H1 (cell line): ENCODE data around the gene FNDC11. TPM values are rescaled to one million over a fixed set of nuclear protein-coding genes. Genes with fewer than 3 reads are reported as not detected.

ENCODE experiments used
- CTCF ChIA-PET: fragments of 300-600 bp; sonication (Branson Sonifier 250); formaldehyde crosslinking; loops from one replicate; lab custom pipeline; 2021; ENCODE audit not compliant: partially characterized antibody; lab: Charles Lee
- POLR2A ChIA-PET: fragments of 300-600 bp; sonication (Branson Sonifier 250); formaldehyde crosslinking; loops from one replicate; lab custom pipeline; 2021; ENCODE audit warnings: inconsistent platforms; ENCODE audit not compliant: partially characterized antibody; lab: Charles Lee
- DNase-seq, 2 experiments: peaks; one replicate each; pipeline versions ENCODE4 v3.0.0 to v3.0.0-alpha.2; 2010 to 2022; ENCODE audit warnings: low spot score in 2 of 2, low read depth in 1 of 2, mixed read lengths in 1 of 2
- FAIRE-seq: peaks from 2 replicates; lab custom pipeline; 2011; peaks lifted over from hg19 to GRCh38; lab: Jason Lieb, UNC
- H2AFZ ChIP-seq: 2 replicates; pipeline ENCODE4 v1.8.1; 2012; ENCODE audit warnings: low read length, inconsistent platforms
- H2AK5ac ChIP-seq: 2 replicates; pipeline ENCODE4 v1.6.1; 2013; ENCODE audit warnings: low read depth, low read length
- H2BK120ac ChIP-seq: replicated peaks from 2 replicates; pipeline ENCODE3; 2013; ENCODE audit warnings: low read depth, low read length, inconsistent platforms
- H2BK12ac ChIP-seq: 2 replicates; pipeline ENCODE4 v1.6.1; 2013; ENCODE audit warnings: low read depth, low read length
- H2BK15ac ChIP-seq: 2 replicates; pipeline ENCODE4 v1.6.1; 2013; ENCODE audit warnings: low read length
- H2BK20ac ChIP-seq: 2 replicates; pipeline ENCODE4 v1.6.1; 2013; ENCODE audit warnings: low read length
- H2BK5ac ChIP-seq: 2 replicates; pipeline ENCODE4 v1.6.1; 2013; ENCODE audit warnings: low read depth, low read length
- H3K14ac ChIP-seq: 2 replicates; pipeline ENCODE4 v1.6.1; 2013; ENCODE audit warnings: inconsistent platforms; ENCODE audit not compliant: insufficient read length
- H3K18ac ChIP-seq: 2 replicates; pipeline ENCODE4 v1.6.1; 2013; ENCODE audit warnings: low read length; ENCODE audit errors: extremely low read depth
- H3K23ac ChIP-seq: 2 replicates; pipeline ENCODE4 v1.6.1; 2013; ENCODE audit warnings: inconsistent platforms; ENCODE audit not compliant: insufficient read length
- H3K23me2 ChIP-seq: 2 replicates; pipeline ENCODE4 v1.6.1; 2013; ENCODE audit warnings: low read depth, low read length
- H3K27ac ChIP-seq: 2 replicates; pipeline ENCODE4 v1.6.1; 2011; ENCODE audit warnings: low read depth, low read length, inconsistent platforms
- H3K27me3 ChIP-seq, 4 experiments: replicated peaks in 1 of 4; 1 replicate in 1 of 4; 2 replicates in 3 of 4; pipeline versions ENCODE4 v1.6.1 to v1.8.1; 2011 to 2013; ENCODE audit warnings: low read length in 3 of 4, mild to moderate bottlenecking in 3 of 4, inconsistent platforms in 2 of 4, mixed read lengths in 2 of 4, moderate library complexity in 1 of 4; ENCODE audit not compliant: control insufficient read depth in 3 of 4, insufficient read depth in 3 of 4; ENCODE audit errors: extremely low read depth in 1 of 4
- H3K36me3 ChIP-seq, 4 experiments: 2 replicates each; pipeline versions ENCODE4 v1.6.1 to v1.8.1; 2011 to 2013; ENCODE audit warnings: mild to moderate bottlenecking in 4 of 4, low read length in 3 of 4, moderate library complexity in 2 of 4, control low read depth in 1 of 4, inconsistent platforms in 1 of 4; ENCODE audit not compliant: insufficient read depth in 4 of 4, control insufficient read depth in 2 of 4
- H3K4ac ChIP-seq: replicated peaks from 2 replicates; pipeline ENCODE3; 2013; ENCODE audit warnings: low read length, low read depth, mixed read lengths, inconsistent platforms; ENCODE audit not compliant: insufficient read length
- H3K4me1 ChIP-seq, 4 experiments: replicated peaks in 1 of 4; 1 replicate in 1 of 4; 2 replicates in 3 of 4; pipeline versions ENCODE4 v1.6.1 to v1.8.1; 2011 to 2013; ENCODE audit warnings: low read length in 3 of 4, inconsistent platforms in 2 of 4, mixed read lengths in 1 of 4; ENCODE audit not compliant: insufficient read depth in 4 of 4, control insufficient read depth in 3 of 4
- H3K4me2 ChIP-seq, 2 experiments: 2 replicates each; pipeline versions ENCODE4 v1.6.1 to v1.8.1; 2011 to 2013; ENCODE audit warnings: low read depth in 2 of 2, low read length in 2 of 2, control low read depth in 1 of 2, inconsistent platforms in 1 of 2, mild to moderate bottlenecking in 1 of 2; ENCODE audit not compliant: insufficient read depth in 1 of 2
- H3K4me3 ChIP-seq, 4 experiments: fragments of 200-600, 300-600 bp in 1 of 4; sonication (generic), shearing (Covaris generic), sonication (Bioruptor Twin) in 1 of 4; 2 replicates each; pipeline versions ENCODE4 v1.5.1 to v1.8.1; 2011 to 2016; ENCODE audit warnings: low read length in 4 of 4, low read depth in 3 of 4, control low read depth in 2 of 4, inconsistent platforms in 2 of 4, mild to moderate bottlenecking in 2 of 4, mixed read lengths in 1 of 4, moderate library complexity in 1 of 4; ENCODE audit not compliant: insufficient read depth in 2 of 4; ENCODE audit errors: extremely low read depth in 1 of 4
- H3K56ac ChIP-seq: replicated peaks from 2 replicates; pipeline ENCODE3; 2013; ENCODE audit warnings: low read depth, mild to moderate bottlenecking, mixed read lengths, low read length, inconsistent platforms; ENCODE audit not compliant: insufficient read length
- H3K79me1 ChIP-seq: 2 replicates; pipeline ENCODE4 v1.6.1; 2013; ENCODE audit warnings: low read depth, low read length, control low read depth
- H3K79me2 ChIP-seq, 2 experiments: 2 replicates each; pipeline versions ENCODE4 v1.6.1 to v1.8.1; 2012 to 2013; ENCODE audit warnings: low read length in 2 of 2, mild to moderate bottlenecking in 2 of 2, inconsistent platforms in 1 of 2; ENCODE audit not compliant: insufficient read depth in 2 of 2, control insufficient read depth in 1 of 2
- H3K9ac ChIP-seq, 4 experiments: replicated peaks in 1 of 4; 1 replicate in 1 of 4; 2 replicates in 3 of 4; pipeline versions ENCODE4 v1.6.1 to v1.8.1; 2011 to 2013; ENCODE audit warnings: low read depth in 3 of 4, low read length in 3 of 4, control low read depth in 2 of 4, mild to moderate bottlenecking in 2 of 4, moderate library complexity in 2 of 4, inconsistent platforms in 1 of 4; ENCODE audit errors: extremely low read depth in 1 of 4
- H3K9me3 ChIP-seq, 2 experiments: 2 replicates each; pipeline versions ENCODE4 v1.6.1 to v1.8.1; 2012 to 2013; ENCODE audit warnings: mild to moderate bottlenecking in 2 of 2, moderate library complexity in 2 of 2, control low read depth in 1 of 2, inconsistent platforms in 1 of 2, low read depth in 1 of 2, low read length in 1 of 2, mixed read lengths in 1 of 2; ENCODE audit not compliant: insufficient read depth in 2 of 2
- H4K20me1 ChIP-seq, 2 experiments: replicated peaks in 1 of 2; 2 replicates each; pipeline versions ENCODE3 to v1.8.1; 2011 to 2013; ENCODE audit warnings: inconsistent platforms in 2 of 2, low read length in 2 of 2, mild to moderate bottlenecking in 1 of 2; ENCODE audit not compliant: insufficient read depth in 2 of 2, control insufficient read depth in 1 of 2
- H4K5ac ChIP-seq: 2 replicates; pipeline ENCODE4 v1.6.1; 2013; ENCODE audit warnings: low read length, low read depth, mixed read lengths, inconsistent platforms; ENCODE audit not compliant: insufficient read length
- H4K8ac ChIP-seq: 2 replicates; pipeline ENCODE4 v1.8.0; 2013; ENCODE audit warnings: mild to moderate bottlenecking, moderate library complexity, low read length, inconsistent platforms; ENCODE audit not compliant: insufficient read depth; ENCODE audit errors: extremely low read depth
- H4K91ac ChIP-seq: replicated peaks from 2 replicates; pipeline ENCODE3; 2013; ENCODE audit warnings: low read length, mixed read lengths, inconsistent platforms; ENCODE audit not compliant: insufficient read length
- CHD1 ChIP-seq: IDR thresholded peaks from 2 replicates; pipeline ENCODE4 v1.6.1; 2012; ENCODE audit warnings: low read depth, low read length, improper control_type of control experiment
- CTBP2 ChIP-seq: IDR thresholded peaks from 2 replicates; pipeline ENCODE4 v1.7.0; 2011; ENCODE audit warnings: borderline replicate concordance, mild to moderate bottlenecking, moderate library complexity, mixed read lengths, low read length; ENCODE audit not compliant: insufficient read depth, insufficient read length
- NANOG ChIP-seq: IDR thresholded peaks from 2 replicates; pipeline ENCODE4 v1.6.1; 2011; ENCODE audit warnings: low read length, low read depth, mild to moderate bottlenecking, inconsistent platforms; ENCODE audit not compliant: insufficient read depth, poor library complexity, severe bottlenecking
- NRF1 ChIP-seq: IDR thresholded peaks from 2 replicates; pipeline ENCODE4 v1.6.1; 2011; ENCODE audit warnings: mild to moderate bottlenecking, low read depth, low read length, improper control_type of control experiment
- RNF2 ChIP-seq: fragments of 200-900, 300-1000 bp; sonication (generic); IDR thresholded peaks from 2 replicates; pipeline ENCODE4 v1.7.1; 2016; ENCODE audit warnings: borderline replicate concordance, low read depth, mild to moderate bottlenecking, antibody characterized with exemption, low read length; ENCODE audit not compliant: poor library complexity, severe bottlenecking; ENCODE audit errors: missing control alignments
- TCF12 ChIP-seq: IDR thresholded peaks from 2 replicates; pipeline ENCODE4 v1.6.1; 2011; ENCODE audit warnings: low read depth, mild to moderate bottlenecking, low read length
- WGBS, 2 experiments: shearing (Covaris generic) in 1 of 2; methylation state at CpG; one replicate each; pipeline versions ENCODE4 v1.1.6 to v1.1.7; 2013 to 2015; ENCODE audit warnings: low lambda C conversion rate in 2 of 2, mixed read lengths in 2 of 2, inconsistent platforms in 1 of 2, low coverage in 1 of 2, missing lambda C conversion rate in 1 of 2; ENCODE audit not compliant: insufficient replicate concordance in 2 of 2, insufficient coverage in 1 of 2, insufficient read length in 1 of 2; ENCODE audit errors: extremely low coverage in 1 of 2, missing lambda C conversion rate in 1 of 2; 5-methylcytosine and 5-hydroxymethylcytosine counted together
- polyA plus RNA-seq, 7 experiments: library from polyadenylated mRNA; depleted of rRNA in 3 of 7; stranded (reverse) in 5 of 7; unstranded in 2 of 7; fragments of >200 nt in 5 of 7; fragments of 200-250 nt in 2 of 7; gene quantifications; 1 replicate in 5 of 7; 2 replicates in 1 of 7; 4 replicates in 1 of 7; pipeline versions ENCODE4 v1.2.1 to v1.2.3, GENCODE V29; 2011 to 2013; ENCODE audit warnings: missing spikeins in 2 of 7, mixed read lengths in 2 of 7
- total RNA-seq: library from RNA; stranded (reverse); fragmentation: NEBNext Ultra II Directional; extraction: Animal tissue kit (Norgen Biotek cat#: 25700); gene quantifications from 2 replicates; pipeline ENCODE4 v1.2.1, GENCODE V29; 2021
- TF ChIP-seq, protein P1 (sequence below), 3 experiments: IDR thresholded peaks; 1 replicate in 2 of 3; 2 replicates in 1 of 3; pipeline versions ENCODE4 v1.5.1 to v1.6.1; 2011; ENCODE audit warnings: low read length in 3 of 3, mild to moderate bottlenecking in 3 of 3, inconsistent platforms in 2 of 3, low read depth in 1 of 3, moderate library complexity in 1 of 3; ENCODE audit not compliant: insufficient read depth in 1 of 3; ENCODE audit errors: control extremely low read depth in 1 of 3

Gene FNDC11
- total and polyA plus RNA-seq, 2 of the 8 experiments (the other 6 are each of a cell fraction or from before 2014, with no cell fraction given): 2.6 to 8.8 TPM

DNA sequence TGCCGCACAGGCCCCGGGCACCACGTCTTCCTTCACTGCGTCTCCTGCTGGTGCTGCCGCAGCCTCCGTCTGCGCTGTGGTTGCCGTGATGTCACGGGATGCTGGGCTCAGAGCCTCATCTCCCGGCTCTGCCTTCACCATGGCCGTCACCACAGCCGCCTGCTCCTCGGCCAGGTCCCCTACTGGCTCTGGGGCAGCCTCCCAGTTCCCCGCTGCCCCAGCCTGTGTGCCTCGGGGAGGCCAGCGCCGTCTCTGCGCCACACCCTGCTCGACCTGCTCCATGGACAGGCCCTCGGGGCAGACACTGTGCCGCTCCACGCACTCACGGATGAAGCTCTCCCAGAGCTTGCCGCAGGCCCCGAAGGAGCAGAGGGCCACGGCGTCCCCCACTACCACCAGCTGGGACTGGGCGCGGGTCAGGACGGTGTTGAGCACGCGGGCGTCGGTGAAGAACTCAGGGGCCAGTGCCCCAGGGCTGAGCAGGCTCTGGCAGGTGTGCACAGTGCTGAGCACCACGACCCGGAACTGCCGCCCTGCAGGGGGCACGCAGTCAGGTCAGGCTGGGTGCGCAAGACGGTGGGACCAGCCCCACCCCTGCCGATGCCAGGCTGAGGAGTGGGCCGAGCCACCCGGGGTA, 11.9 kb downstream of the FNDC11 start:
- WGBS, 2 experiments: 92% methylated on average over 38 of the region's 43 CpGs; no CpG with 5 or more reads in 1 of the 2 experiments
- CTCF ChIA-PET: interaction anchor here (0.6 to 1.7 kb wide), 5 partner anchors 8 to 136 kb away, joined by 3 to 4 read pairs (median 3); no protein-coding TSS in a partner anchor
- TF ChIP-seq TCF12 (no peak), NRF1 (no peak), CTBP2 (no peak), NANOG (no peak), CHD1 (no peak), RNF2 (no peak)
- TF ChIP-seq, protein P1, sequence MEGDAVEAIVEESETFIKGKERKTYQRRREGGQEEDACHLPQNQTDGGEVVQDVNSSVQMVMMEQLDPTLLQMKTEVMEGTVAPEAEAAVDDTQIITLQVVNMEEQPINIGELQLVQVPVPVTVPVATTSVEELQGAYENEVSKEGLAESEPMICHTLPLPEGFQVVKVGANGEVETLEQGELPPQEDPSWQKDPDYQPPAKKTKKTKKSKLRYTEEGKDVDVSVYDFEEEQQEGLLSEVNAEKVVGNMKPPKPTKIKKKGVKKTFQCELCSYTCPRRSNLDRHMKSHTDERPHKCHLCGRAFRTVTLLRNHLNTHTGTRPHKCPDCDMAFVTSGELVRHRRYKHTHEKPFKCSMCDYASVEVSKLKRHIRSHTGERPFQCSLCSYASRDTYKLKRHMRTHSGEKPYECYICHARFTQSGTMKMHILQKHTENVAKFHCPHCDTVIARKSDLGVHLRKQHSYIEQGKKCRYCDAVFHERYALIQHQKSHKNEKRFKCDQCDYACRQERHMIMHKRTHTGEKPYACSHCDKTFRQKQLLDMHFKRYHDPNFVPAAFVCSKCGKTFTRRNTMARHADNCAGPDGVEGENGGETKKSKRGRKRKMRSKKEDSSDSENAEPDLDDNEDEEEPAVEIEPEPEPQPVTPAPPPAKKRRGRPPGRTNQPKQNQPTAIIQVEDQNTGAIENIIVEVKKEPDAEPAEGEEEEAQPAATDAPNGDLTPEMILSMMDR (IDR thresholded peaks at IDR 0.05; ENCODE audit: control extremely low read depth in 1 of 3, insufficient read depth in 1 of 3, low read depth in 1 of 3, low read length in 3 of 3): no peak

More for the DNA sequence above, 11.9 kb downstream of the FNDC11 start:
- Histone ChIP-seq H3K18ac (no peak overlapping the region), H3K27me3 (no peaks in the 10 kb centered on the region), H4K5ac (no peak overlapping the region), H3K4me3 (no peak overlapping the region), H3K9me3 (no peaks in the 10 kb centered on the region), H3K23ac (no peak overlapping the region), H3K56ac (no peak overlapping the region), H3K36me3 (no peaks in the 10 kb centered on the region; a peak in 4 of 8 replicates), H2BK120ac (no peak overlapping the region), H2BK15ac (no peak overlapping the region), H2BK12ac (no peak overlapping the region), H2AFZ (no peak overlapping the region), H2BK20ac (no peak overlapping the region), H3K79me2 (no peaks in the 10 kb centered on the region), H4K91ac (no peak overlapping the region), H3K14ac (no peak overlapping the region), H4K8ac (no peak overlapping the region; the same call in 1 of the 2 replicates), H3K9ac (no peak overlapping the region), H3K27ac (no peak overlapping the region), H2AK5ac (no peak overlapping the region), H3K4me1 (no peaks in the 10 kb centered on the region), H3K23me2 (no peaks in the 10 kb centered on the region), H3K79me1 (no peaks in the 10 kb centered on the region), H3K4me2 (no peak overlapping the region), H2BK5ac (no peak overlapping the region), H4K20me1 (no peaks in the 10 kb centered on the region), H3K4ac (no peak overlapping the region)
- DNase-seq (no peak), FAIRE-seq (no peak)
- POLR2A ChIA-PET: interaction anchor here (0.8 to 3.4 kb wide), 5 partner anchors 8 to 45 kb away, joined by 3 to 12 read pairs (median 3); partner anchors contain the start of genes HELZ2 and PPDPF
